ENCODE results near the gene AGBL5.

- TF ChIP-seq POLR2AphosphoS5 (IDR thresholded peaks at IDR 0.05) = no peak
- TF ChIP-seq, protein P1, sequence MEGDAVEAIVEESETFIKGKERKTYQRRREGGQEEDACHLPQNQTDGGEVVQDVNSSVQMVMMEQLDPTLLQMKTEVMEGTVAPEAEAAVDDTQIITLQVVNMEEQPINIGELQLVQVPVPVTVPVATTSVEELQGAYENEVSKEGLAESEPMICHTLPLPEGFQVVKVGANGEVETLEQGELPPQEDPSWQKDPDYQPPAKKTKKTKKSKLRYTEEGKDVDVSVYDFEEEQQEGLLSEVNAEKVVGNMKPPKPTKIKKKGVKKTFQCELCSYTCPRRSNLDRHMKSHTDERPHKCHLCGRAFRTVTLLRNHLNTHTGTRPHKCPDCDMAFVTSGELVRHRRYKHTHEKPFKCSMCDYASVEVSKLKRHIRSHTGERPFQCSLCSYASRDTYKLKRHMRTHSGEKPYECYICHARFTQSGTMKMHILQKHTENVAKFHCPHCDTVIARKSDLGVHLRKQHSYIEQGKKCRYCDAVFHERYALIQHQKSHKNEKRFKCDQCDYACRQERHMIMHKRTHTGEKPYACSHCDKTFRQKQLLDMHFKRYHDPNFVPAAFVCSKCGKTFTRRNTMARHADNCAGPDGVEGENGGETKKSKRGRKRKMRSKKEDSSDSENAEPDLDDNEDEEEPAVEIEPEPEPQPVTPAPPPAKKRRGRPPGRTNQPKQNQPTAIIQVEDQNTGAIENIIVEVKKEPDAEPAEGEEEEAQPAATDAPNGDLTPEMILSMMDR (IDR thresholded peaks at IDR 0.05 in 8 of 11, conservative IDR thresholded peaks at IDR 0.05 in 3 of 11) = no peak
Observed at GRCh38 chr2:27076323-27076722, 24.9 kb downstream of the AGBL5 start.

All from spleen (tissue), 7 donors.